Endothelial cell of umbilical vein (primary cell): ENCODE data around the gene CCDC107.
A peak's percentile ranks its signal among the peaks of the same experiment; 100 is the strongest.

Experiments
- CTCF ChIP-seq, 2 donors: IDR thresholded peaks; 1 replicate in 1 of 2; 2 replicates in 1 of 2; pipeline ENCODE4 v1.5.1; 2011; ENCODE audit warnings: low read length in 2 of 2, mild to moderate bottlenecking in 2 of 2, moderate library complexity in 2 of 2, control low read depth in 1 of 2, inconsistent platforms in 1 of 2, low read depth in 1 of 2; ENCODE audit not compliant: insufficient read depth in 1 of 2; ENCODE audit errors: extremely low read depth in 1 of 2
- EZH2 ChIP-seq: IDR thresholded peaks from 2 replicates; pipeline ENCODE4 v1.6.1; 2012; ENCODE audit warnings: borderline replicate concordance, low read depth, mild to moderate bottlenecking, moderate library complexity, low read length, inconsistent platforms; ENCODE audit not compliant: severe bottlenecking
- FOS ChIP-seq: IDR thresholded peaks from 2 replicates; pipeline ENCODE4 v1.6.1; 2011; ENCODE audit warnings: mild to moderate bottlenecking, low read length, moderate library complexity, borderline replicate concordance; ENCODE audit not compliant: insufficient read depth
- GATA2 ChIP-seq: IDR thresholded peaks from 2 replicates; pipeline ENCODE4 v1.7.0; 2011; ENCODE audit warnings: low read depth, mild to moderate bottlenecking, moderate library complexity, mixed read lengths, low read length; ENCODE audit not compliant: insufficient read length, insufficient read depth
- JUN ChIP-seq: IDR thresholded peaks from 2 replicates; pipeline ENCODE4 v1.6.1; 2011; ENCODE audit warnings: borderline replicate concordance, low read depth; ENCODE audit not compliant: insufficient read length, insufficient read depth
- MAX ChIP-seq: IDR thresholded peaks from 2 replicates; pipeline ENCODE4 v1.6.1; 2011; ENCODE audit not compliant: insufficient read depth, insufficient read length
- MYC ChIP-seq: IDR thresholded peaks from one replicate; pipeline ENCODE4 v1.6.1; 2011; ENCODE audit warnings: mild to moderate bottlenecking, low read depth, low read length
- POLR2A ChIP-seq: IDR thresholded peaks from 2 replicates; pipeline ENCODE4 v1.6.1; 2012; ENCODE audit warnings: low read depth, mild to moderate bottlenecking, control low read depth, low read length
- POLR2AphosphoS5 ChIP-seq: IDR thresholded peaks from 2 replicates; pipeline ENCODE4 v1.6.1; 2012; ENCODE audit warnings: low read depth, mild to moderate bottlenecking, control low read depth, low read length, moderate library complexity; ENCODE audit not compliant: insufficient read depth

- no peak for TF ChIP-seq CTCF (IDR thresholded peaks at IDR 0.05; ENCODE audit: extremely low read depth in 1 of 2, insufficient read depth in 1 of 2, low read depth in 1 of 2, low read length in 2 of 2)
- no peak for TF ChIP-seq POLR2AphosphoS5
- TF ChIP-seq FOS: no peak
- no peak for TF ChIP-seq MAX
- no peak for TF ChIP-seq POLR2A
- peak; percentile 75 for TF ChIP-seq EZH2
- no peak for TF ChIP-seq GATA2
- no peak for TF ChIP-seq JUN
- TF ChIP-seq MYC: no peak
Measured at GRCh38 chr9:35616681-35617459, 41.2 kb upstream of the CCDC107 start.
